HG03097 (cell line): ENCODE measurements around the gene PRPH2.
"Not testable (repeated sequence)": the region's sequence is repeated elsewhere in the genome, so short reads cannot be mapped to it uniquely, and the experiment has no call there.

Experiments used
- ATAC-seq: cut with Tn5 transposase; IDR thresholded peaks from one replicate; pipeline ENCODE4 v1.9.1; 2021; ENCODE audit not compliant: unreplicated experiment, low FRiP score

The PRPH2 gene

GRCh38 chr6:42744351-42744893, 22.0 kb upstream of the PRPH2 start:
- ATAC-seq: no peak

DNA sequence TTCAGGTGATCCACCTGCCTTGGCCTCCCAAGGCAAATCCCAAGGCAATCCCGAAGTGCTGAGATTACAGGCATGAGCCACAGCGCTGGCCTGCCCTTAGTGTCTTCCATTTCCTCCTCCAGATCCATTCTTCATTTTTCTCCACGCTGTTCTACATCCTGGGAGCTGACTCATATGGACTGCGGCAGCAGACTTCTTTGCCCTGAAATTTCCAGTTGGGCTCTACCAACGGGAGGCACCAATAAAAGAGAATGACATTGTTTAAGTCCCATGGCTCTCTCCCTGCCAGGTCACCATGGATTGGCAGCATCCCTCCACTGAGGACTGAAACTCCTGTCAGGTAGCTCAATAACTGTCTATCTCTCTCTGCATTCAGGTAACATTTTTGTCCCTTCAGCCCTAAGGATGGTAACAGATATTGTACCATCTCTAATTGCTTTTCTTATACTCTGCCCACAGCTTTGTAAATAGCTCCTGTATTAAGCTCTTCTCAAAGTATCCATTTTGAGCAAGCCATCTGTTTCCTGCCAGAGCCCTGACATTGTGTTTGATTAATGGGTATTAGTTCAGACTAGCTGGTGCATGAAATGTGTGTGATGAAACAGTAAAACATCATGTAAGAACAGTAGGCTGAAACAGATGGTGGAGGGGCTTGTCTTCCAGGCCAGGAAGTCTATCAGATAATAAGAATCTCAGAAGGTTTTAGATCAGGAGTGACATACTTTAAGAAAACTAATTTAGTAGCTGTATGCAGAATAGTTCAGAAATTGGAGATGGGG, 19.9 kb upstream of the PRPH2 start:
- ATAC-seq: no peak

GRCh38 chr6:42740725-42741124, 18.3 kb upstream of the PRPH2 start:
- no peak for ATAC-seq

GRCh38 chr6:42735976-42736375, 13.6 kb upstream of the PRPH2 start:
- ATAC-seq: no peak

DNA sequence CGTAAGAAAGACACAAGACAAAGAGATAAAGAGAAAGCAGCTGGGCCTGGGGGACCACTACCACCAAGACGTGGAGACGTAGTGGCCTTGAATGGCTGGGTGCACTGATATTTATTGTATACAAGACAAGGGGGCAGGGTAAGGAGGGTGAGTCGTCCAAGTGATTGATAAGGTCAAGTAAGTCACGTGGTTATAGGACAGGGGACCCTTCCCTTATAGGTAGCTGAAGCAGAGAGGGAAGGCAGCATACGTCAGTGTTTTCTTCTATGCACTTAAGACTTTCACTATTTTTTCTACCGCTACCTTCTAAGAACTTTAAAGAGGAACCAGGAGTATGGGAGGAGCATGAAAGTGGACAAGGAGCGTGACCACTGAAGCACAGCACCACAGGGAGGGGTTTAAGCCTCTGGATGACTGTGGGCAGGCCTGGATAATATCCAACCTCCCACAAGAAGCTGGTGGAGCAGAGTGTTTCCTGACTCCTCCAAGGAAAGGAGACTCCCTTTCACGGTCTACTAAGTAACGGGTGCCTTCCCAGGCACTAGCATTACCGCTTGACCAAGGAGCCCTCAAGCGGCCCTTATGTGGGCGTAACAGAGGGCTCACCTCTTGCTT, 11.6 kb upstream of the PRPH2 start:
- ATAC-seq: not testable (repeated sequence)

- no peak for ATAC-seq
Observed at GRCh38 chr6:42729731-42730130, 7.3 kb upstream of the PRPH2 start.

DNA sequence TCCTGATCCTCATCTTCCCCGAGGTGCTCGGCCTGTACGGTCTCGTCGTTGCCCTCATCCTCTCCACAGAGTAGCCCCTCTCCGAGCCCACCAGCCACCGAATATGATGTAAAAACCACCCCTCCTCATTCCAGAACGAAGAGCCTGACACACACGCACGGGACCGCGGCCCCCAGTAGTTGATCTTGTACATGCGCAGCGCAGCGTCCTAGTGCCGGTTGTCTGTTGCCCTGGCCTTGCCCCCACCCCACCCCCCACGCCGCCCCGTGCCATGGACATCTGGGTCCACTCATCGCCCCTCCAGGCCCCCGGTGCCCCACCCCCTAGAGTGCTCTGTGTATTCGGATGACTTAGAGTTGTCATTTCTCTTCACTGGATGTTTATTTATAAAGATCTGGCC, 5.2 kb upstream of the PRPH2 start:
- no peak for ATAC-seq

DNA sequence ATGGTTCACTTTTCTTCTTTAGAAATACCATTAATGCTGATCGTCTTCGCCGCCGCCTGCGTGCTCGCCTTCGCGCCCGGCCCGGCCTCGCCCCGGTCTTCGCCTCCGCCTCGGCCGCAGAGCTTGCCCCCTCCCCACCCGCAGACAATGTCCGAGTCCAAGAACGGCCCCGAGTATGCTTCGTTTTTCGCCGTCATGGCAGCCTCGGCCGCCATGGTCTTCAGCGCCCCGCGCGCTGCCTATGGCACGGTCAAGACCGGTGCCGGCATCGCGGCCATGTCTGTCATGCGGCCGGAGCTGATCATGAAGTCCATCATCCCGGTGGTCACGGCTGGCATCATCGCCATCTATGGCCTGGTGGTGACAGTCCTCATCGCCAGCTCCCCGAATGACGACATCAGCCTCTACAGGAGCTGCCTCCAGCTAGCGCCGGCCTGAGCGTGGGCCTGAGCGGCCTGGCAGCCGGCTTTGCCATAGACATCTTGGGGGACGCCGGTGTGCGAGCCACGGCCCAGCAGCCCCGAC, 4.8 kb upstream of the PRPH2 start:
- no peak for ATAC-seq

- peak; percentile 67 for ATAC-seq
Observed at GRCh38 chr6:42726485-42727086, 4.2 kb upstream of the PRPH2 start.

DNA sequence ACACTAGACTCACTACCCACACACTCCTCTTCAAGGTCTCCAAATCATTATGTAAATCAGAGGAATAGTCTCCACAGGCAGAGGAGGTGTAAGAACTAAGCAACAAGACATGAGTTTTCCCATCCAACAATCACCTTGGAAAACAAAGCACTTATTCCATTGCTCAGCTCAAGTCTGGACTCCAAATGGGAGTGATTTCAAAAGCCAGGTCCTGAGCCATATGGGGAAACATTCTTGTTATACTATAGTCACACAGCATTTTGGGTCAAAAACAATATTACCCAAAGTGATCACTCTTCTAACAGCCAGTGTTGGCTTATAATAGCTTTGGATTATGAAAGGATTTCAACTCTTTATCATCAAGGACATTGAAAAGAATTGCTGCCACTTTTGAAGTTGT, 3.6 kb upstream of the PRPH2 start:
- ATAC-seq: no peak

DNA sequence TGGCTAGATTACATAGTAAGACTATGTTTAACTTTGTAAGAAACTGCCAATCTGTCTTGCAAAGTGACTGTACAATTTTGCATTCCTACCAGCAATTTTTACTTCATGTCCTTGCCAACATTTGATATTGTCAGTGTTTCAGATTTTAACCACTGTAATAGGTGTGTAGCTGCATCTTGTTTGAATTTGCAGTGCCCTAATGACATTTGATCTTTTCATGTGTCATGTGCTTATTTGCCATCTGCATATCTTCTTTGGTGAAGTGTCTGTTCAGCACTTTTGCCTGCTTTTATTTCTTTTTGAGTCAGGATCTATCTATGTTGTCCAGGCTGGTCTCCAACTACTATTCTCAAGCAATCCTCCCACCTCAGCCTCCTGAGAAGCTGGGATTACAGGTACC, 2.4 kb upstream of the PRPH2 start:
- no peak for ATAC-seq

DNA sequence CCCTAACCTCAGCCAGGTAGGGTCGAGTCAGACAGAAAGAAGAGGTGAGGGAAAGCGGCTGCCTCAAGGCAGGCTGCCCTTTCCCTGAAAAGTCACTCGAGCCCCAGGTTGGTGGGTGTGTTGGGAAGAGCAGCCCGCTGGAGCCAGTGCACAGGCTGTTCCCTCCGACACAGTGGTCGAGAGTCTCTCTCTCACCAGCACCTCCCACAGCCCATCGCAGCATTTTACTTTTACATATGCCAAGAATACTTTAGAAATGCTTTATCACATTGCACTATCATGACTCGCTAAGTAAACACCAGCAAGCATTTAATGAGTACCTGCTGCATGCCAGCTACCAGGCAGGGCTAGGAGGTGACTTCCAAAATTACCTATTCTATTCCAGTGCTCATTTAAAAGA, 1.7 kb downstream of the PRPH2 start:
- ATAC-seq: no peak

- no peak for ATAC-seq
Observed at GRCh38 chr6:42715871-42716270, 6.5 kb downstream of the PRPH2 start.

- ATAC-seq: no peak
Observed at GRCh38 chr6:42714098-42714761, 8.2 kb downstream of the PRPH2 start.

DNA sequence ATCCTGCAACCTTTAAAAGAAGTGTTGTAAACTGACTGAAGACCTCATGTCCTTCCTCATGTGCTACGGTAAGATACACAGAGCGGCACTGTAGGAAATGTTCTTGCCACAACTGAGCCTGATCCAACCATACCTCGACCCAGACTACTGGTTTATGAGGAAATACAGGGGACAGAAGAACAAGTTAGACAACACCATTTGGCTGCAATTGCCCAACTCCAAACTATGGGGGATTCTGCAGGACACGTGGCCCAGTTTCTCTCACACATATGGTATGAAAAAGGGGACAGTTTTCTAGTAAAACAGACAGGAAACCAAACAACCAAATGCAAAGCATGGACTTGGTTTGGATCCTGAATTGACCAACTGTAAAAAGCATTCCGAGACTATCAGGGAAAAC, 10.5 kb downstream of the PRPH2 start:
- ATAC-seq: no peak

DNA sequence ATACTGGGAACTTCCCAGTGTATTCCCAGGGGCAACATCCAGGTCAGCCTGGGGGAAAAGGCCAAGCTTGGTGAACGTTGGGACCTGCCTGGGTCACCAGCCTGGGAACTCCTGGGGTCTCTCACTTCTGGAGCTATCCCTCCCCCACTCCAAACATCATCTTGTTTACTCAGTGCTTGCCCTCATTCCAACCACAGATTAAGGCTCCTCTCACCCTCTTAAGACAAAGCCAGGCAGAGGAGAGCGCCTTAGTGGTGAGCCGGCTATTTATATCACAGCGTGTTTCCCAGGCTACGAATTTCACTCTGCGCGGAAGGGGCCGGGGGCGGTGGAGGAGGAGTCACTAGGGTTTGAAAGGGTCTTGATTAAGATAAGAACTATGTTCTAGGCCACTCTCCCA, 12.1 kb downstream of the PRPH2 start:
- ATAC-seq: no peak

DNA sequence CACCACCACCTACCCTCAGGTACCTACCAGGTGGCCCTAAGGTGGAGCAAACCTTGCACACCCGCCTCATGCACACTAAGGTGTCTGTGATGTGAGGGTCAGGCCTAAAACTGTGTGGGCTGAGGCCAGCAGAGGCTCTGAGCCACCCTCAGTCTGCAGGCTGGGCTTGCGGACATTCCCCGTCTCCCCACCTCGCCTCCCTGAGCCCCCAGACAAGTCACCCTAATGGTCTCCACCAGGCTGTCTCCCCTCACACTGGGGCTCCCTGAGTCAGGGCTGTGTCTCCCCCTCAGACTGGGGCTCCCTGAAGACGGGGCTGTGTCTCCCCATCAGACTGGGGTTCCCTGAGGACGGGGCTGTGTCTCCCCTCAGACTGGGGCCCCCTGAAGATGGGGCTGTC, 12.5 kb downstream of the PRPH2 start:
- ATAC-seq: no peak

- ATAC-seq: no peak
Observed at GRCh38 chr6:42708096-42708495, 14.3 kb downstream of the PRPH2 start.

GRCh38 chr6:42707595-42707994, 14.8 kb downstream of the PRPH2 start:
- ATAC-seq: no peak

- no peak for ATAC-seq
Observed at GRCh38 chr6:42704937-42705374, 17.4 kb downstream of the PRPH2 start.
